H9 (cell line): Measurements from ENCODE around the gene MIER1. TPM values are rescaled to one million over a fixed set of nuclear protein-coding genes. Genes with fewer than 3 reads are reported as not detected.

Source experiments
- DNase-seq: peaks from one replicate; pipeline ENCODE4 v3.0.0-alpha.2; 2017
- H2AFZ ChIP-seq: one replicate; pipeline ENCODE4 v1.6.1; 2013; ENCODE audit warnings: mild to moderate bottlenecking, low read length, control low read depth, moderate library complexity
- H2AK5ac ChIP-seq: 2 replicates; pipeline ENCODE4 v1.6.1; 2013; ENCODE audit warnings: low read length, control low read depth, mixed read lengths; ENCODE audit not compliant: insufficient read length
- H2BK120ac ChIP-seq: one replicate; pipeline ENCODE4 v1.6.1; 2013; ENCODE audit warnings: low read depth, mild to moderate bottlenecking, low read length, control low read depth, inconsistent platforms; ENCODE audit not compliant: poor library complexity, severe bottlenecking
- H2BK12ac ChIP-seq: 2 replicates; pipeline ENCODE4 v1.6.1; 2013; ENCODE audit warnings: low read length, control low read depth, mixed read lengths, low read depth; ENCODE audit not compliant: insufficient read length
- H2BK15ac ChIP-seq: 2 replicates; pipeline ENCODE4 v1.6.1; 2013; ENCODE audit warnings: low read depth, low read length, control low read depth
- H2BK20ac ChIP-seq: one replicate; pipeline ENCODE4 v1.6.1; 2013; ENCODE audit warnings: low read depth, mild to moderate bottlenecking, low read length, control low read depth, inconsistent platforms; ENCODE audit not compliant: poor library complexity, severe bottlenecking
- H2BK5ac ChIP-seq: 2 replicates; pipeline ENCODE4 v1.6.1; 2013; ENCODE audit warnings: low read length, control low read depth, mixed read lengths; ENCODE audit not compliant: insufficient read length
- H3K14ac ChIP-seq: 2 replicates; pipeline ENCODE4 v1.6.1; 2013; ENCODE audit warnings: low read length, control low read depth; ENCODE audit not compliant: insufficient read depth
- H3K18ac ChIP-seq: 2 replicates; pipeline ENCODE4 v1.6.1; 2013; ENCODE audit warnings: low read depth, mild to moderate bottlenecking, mixed read lengths, low read length, control low read depth; ENCODE audit not compliant: insufficient read length
- H3K23ac ChIP-seq: 2 replicates; pipeline ENCODE4 v1.6.1; 2013; ENCODE audit warnings: low read length, control low read depth, mixed read lengths, low read depth; ENCODE audit not compliant: insufficient read length
- H3K23me2 ChIP-seq: 2 replicates; pipeline ENCODE4 v1.6.1; 2013; ENCODE audit warnings: low read depth, mild to moderate bottlenecking, mixed read lengths, low read length, control low read depth; ENCODE audit not compliant: insufficient read length, poor library complexity, severe bottlenecking
- H3K27ac ChIP-seq: 2 replicates; pipeline ENCODE4 v1.5.1; 2013; ENCODE audit warnings: low read length, control low read depth, mixed read lengths, low read depth; ENCODE audit not compliant: insufficient read length
- H3K27me3 ChIP-seq: 2 replicates; pipeline ENCODE4 v1.6.1; 2013; ENCODE audit warnings: low read length, control low read depth, inconsistent platforms; ENCODE audit not compliant: insufficient read depth
- H3K4ac ChIP-seq: 2 replicates; pipeline ENCODE4 v1.6.1; 2013; ENCODE audit warnings: low read depth, mild to moderate bottlenecking, control low read depth, inconsistent platforms, low read length, moderate library complexity
- H3K4me1 ChIP-seq: 2 replicates; pipeline ENCODE4 v1.6.1; 2013; ENCODE audit warnings: low read length, control low read depth, inconsistent platforms; ENCODE audit not compliant: insufficient read depth
- H3K4me2 ChIP-seq: 2 replicates; pipeline ENCODE4 v1.6.1; 2013; ENCODE audit warnings: low read length, control low read depth, mixed read lengths; ENCODE audit not compliant: insufficient read length, insufficient read depth
- H3K56ac ChIP-seq: 2 replicates; pipeline ENCODE4 v1.6.1; 2013; ENCODE audit warnings: low read depth, mild to moderate bottlenecking, mixed read lengths, low read length, control low read depth; ENCODE audit not compliant: insufficient read length
- H3K79me1 ChIP-seq: 2 replicates; pipeline ENCODE4 v1.6.1; 2013; ENCODE audit warnings: low read depth, mild to moderate bottlenecking, moderate library complexity, low read length, control low read depth, inconsistent platforms; ENCODE audit not compliant: insufficient read depth, poor library complexity, severe bottlenecking
- H3K79me2 ChIP-seq: 2 replicates; pipeline ENCODE4 v1.6.1; 2013; ENCODE audit warnings: low read length, control low read depth, inconsistent platforms; ENCODE audit not compliant: insufficient read depth
- H3K9ac ChIP-seq: 2 replicates; pipeline ENCODE4 v1.6.1; 2013; ENCODE audit warnings: low read length, control low read depth, mixed read lengths; ENCODE audit not compliant: insufficient read length; ENCODE audit errors: extremely low read depth
- H3K9me3 ChIP-seq: one replicate; pipeline ENCODE4 v1.6.1; 2013; ENCODE audit warnings: low read depth, low read length, inconsistent platforms; ENCODE audit not compliant: control insufficient read depth
- H3T11ph ChIP-seq: one replicate; pipeline ENCODE4 v1.6.1; 2013; ENCODE audit warnings: mild to moderate bottlenecking, low read length, control low read depth, inconsistent platforms
- H4K20me1 ChIP-seq: one replicate; pipeline ENCODE4 v1.6.1; 2013; ENCODE audit not compliant: control insufficient read depth, insufficient read length, insufficient read depth
- H4K5ac ChIP-seq: 2 replicates; pipeline ENCODE4 v1.6.1; 2013; ENCODE audit warnings: low read depth, mild to moderate bottlenecking, mixed read lengths, low read length, control low read depth; ENCODE audit not compliant: insufficient read length
- H4K8ac ChIP-seq: replicated peaks from 2 replicates; pipeline ENCODE4 v1.6.1; 2013; ENCODE audit warnings: low read length, control low read depth, mixed read lengths, low read depth; ENCODE audit not compliant: insufficient read length
- H4K91ac ChIP-seq: 2 replicates; pipeline ENCODE4 v1.6.1; 2013; ENCODE audit warnings: low read depth, mild to moderate bottlenecking, moderate library complexity, mixed read lengths, low read length, control low read depth; ENCODE audit not compliant: insufficient read length
- H3K27ac Mint-ChIP-seq, 3 experiments: 2 replicates in 2 of 3; 3 replicates in 1 of 3; pipeline ENCODE4 v1.8.0; 2020 to 2021; ENCODE audit warnings: mixed read lengths in 3 of 3, mild to moderate bottlenecking in 1 of 3, moderate library complexity in 1 of 3
- H3K27me3 Mint-ChIP-seq: 2 replicates; pipeline ENCODE4 v1.8.0; 2021; ENCODE audit warnings: low read depth, mild to moderate bottlenecking, moderate library complexity, mixed read lengths
- H3K36me3 Mint-ChIP-seq, 3 experiments: 2 replicates in 2 of 3; 3 replicates in 1 of 3; pipeline ENCODE4 v1.8.0; 2020 to 2021; ENCODE audit warnings: low read depth in 3 of 3, mixed read lengths in 3 of 3; ENCODE audit not compliant: insufficient read depth in 1 of 3
- H3K4me1 Mint-ChIP-seq, 2 experiments: 2 replicates each; pipeline ENCODE4 v1.8.0; 2020; ENCODE audit warnings: mixed read lengths in 2 of 2
- H3K4me3 Mint-ChIP-seq, 2 experiments: 2 replicates in 1 of 2; 3 replicates in 1 of 2; pipeline ENCODE4 v1.8.0; 2020 to 2021; ENCODE audit warnings: mild to moderate bottlenecking in 2 of 2, mixed read lengths in 2 of 2, moderate library complexity in 1 of 2
- H3K9me3 Mint-ChIP-seq, 2 experiments: 2 replicates in 1 of 2; 3 replicates in 1 of 2; pipeline ENCODE4 v1.8.0; 2020; ENCODE audit warnings: mild to moderate bottlenecking in 2 of 2, mixed read lengths in 2 of 2, moderate library complexity in 1 of 2
- CTCF ChIP-seq: fragments of 200-600 bp; sonication (generic); conservative IDR thresholded peaks from 3 replicates; pipeline ENCODE4 v1.8.0; 2021; ENCODE audit warnings: antibody characterized with exemption, mild to moderate bottlenecking
- WGBS: extraction: QIAGEN DNeasy Blood & Tissue Kit; methylation state at CpG from one replicate; pipeline ENCODE4 v1.1.7; 2013; ENCODE audit warnings: missing lambda C conversion rate, low lambda C conversion rate, mixed read lengths; ENCODE audit not compliant: insufficient read length; ENCODE audit errors: extremely low coverage; 5-methylcytosine and 5-hydroxymethylcytosine counted together
- total RNA-seq: library from RNA; stranded (reverse); gene quantifications from 2 replicates; pipeline ENCODE4 v1.2.1, GENCODE V29; 2021

MIER1 gene
- total RNA-seq, 1 experiment from 2014 or later: 28.5 TPM

- Histone ChIP-seq H2AK5ac (no peak overlapping the region), H4K91ac (no peak overlapping the region), H3K27ac (no peak overlapping the region), H3K23ac (no peak overlapping the region), H3K79me1 (no peaks in the 10 kb centered on the region), H3K79me2 (no peaks in the 10 kb centered on the region), H2BK12ac (no peak overlapping the region), H3K27me3 (no peaks in the 10 kb centered on the region), H3K4me2 (no peak overlapping the region), H2BK15ac (no peak overlapping the region), H4K5ac (no peak overlapping the region), H3K18ac (no peak overlapping the region), H4K20me1 (no peaks in the 10 kb centered on the region), H4K8ac (no peak overlapping the region), H2BK120ac (no peak overlapping the region), H3K56ac (no peak overlapping the region), H2BK20ac (no peak overlapping the region), H3T11ph (no peak overlapping the region), H3K9ac (no peak overlapping the region), H3K4me1 (no peaks in the 10 kb centered on the region), H2BK5ac (no peak overlapping the region), H3K4ac (no peak overlapping the region), H3K14ac (no peak overlapping the region), H3K23me2 (no peaks in the 10 kb centered on the region), H2AFZ (no peak overlapping the region), H3K9me3 (no peaks in the 10 kb centered on the region)
- Mint-ChIP-seq H3K27me3 (no peaks in the 10 kb centered on the region), H3K9me3 (no peaks in the 10 kb centered on the region), H3K27ac (no peak overlapping the region), H3K4me1 (no peaks in the 10 kb centered on the region), H3K4me3 (no peak overlapping the region), H3K36me3 (peaks cover 9 to 51% (median 45%) of the 10 kb centered on the region in 3 experiments; a peak in 5 of 7 replicates)
- no peak for TF ChIP-seq CTCF
- no peak for DNase-seq
- no CpG with 5 or more reads among the region's 4 CpGs for WGBS
These were observed 57.9 kb downstream of the MIER1 start for GRCh38 chr1:66982561-66983260.
